HEK293 (cell line): Measurements from ENCODE around the gene GLB1L2.

ENCODE experiments used
- BCL6B ChIP-seq: fragments of 450-650 bp; formaldehyde crosslinking; IDR thresholded peaks from 2 replicates; pipeline ENCODE4 v1.5.1; 2017; ENCODE audit warnings: missing biosample characterization, missing genetic modification characterization
- CTCF ChIP-seq: fragments of 450-650 bp; formaldehyde crosslinking; IDR thresholded peaks from 2 replicates; pipeline ENCODE4 v1.5.1; 2016; ENCODE audit warnings: missing biosample characterization, missing genetic modification characterization
- OVOL3 ChIP-seq: fragments of 450-650 bp; formaldehyde crosslinking; IDR thresholded peaks from 2 replicates; pipeline ENCODE4 v1.5.1; 2016; ENCODE audit warnings: missing biosample characterization, missing genetic modification characterization
- PBX3 ChIP-seq: sonication (generic); formaldehyde crosslinking; IDR thresholded peaks from 2 replicates; pipeline ENCODE4 v1.8.1; 2022; ENCODE audit warnings: mild to moderate bottlenecking, moderate library complexity, missing genetic modification reagents
- REST ChIP-seq: fragments of 450-650 bp; formaldehyde crosslinking; IDR thresholded peaks from 2 replicates; pipeline ENCODE4 v1.5.1; 2016; ENCODE audit warnings: missing biosample characterization, missing genetic modification characterization
- YY1 ChIP-seq: fragments of 450-650 bp; formaldehyde crosslinking; IDR thresholded peaks from 2 replicates; pipeline ENCODE4 v1.5.1; 2018; ENCODE audit warnings: missing biosample characterization, missing genetic modification characterization
- ZBTB1 ChIP-seq: fragments of 450-650 bp; formaldehyde crosslinking; IDR thresholded peaks from 2 replicates; pipeline ENCODE4 v1.5.1; 2016; ENCODE audit warnings: missing biosample characterization, missing genetic modification characterization
- ZBTB17 ChIP-seq: fragments of 450-650 bp; formaldehyde crosslinking; IDR thresholded peaks from 2 replicates; pipeline ENCODE4 v1.5.1; 2016; ENCODE audit warnings: missing biosample characterization, missing genetic modification characterization
- ZBTB21 ChIP-seq: fragments of 450-650 bp; formaldehyde crosslinking; IDR thresholded peaks from 2 replicates; pipeline ENCODE4 v1.5.1; 2017; ENCODE audit warnings: missing biosample characterization, missing genetic modification characterization
- ZFP3 ChIP-seq: fragments of 450-650 bp; formaldehyde crosslinking; IDR thresholded peaks from 2 replicates; pipeline ENCODE4 v1.5.1; 2016; ENCODE audit warnings: low read depth, missing biosample characterization, missing genetic modification characterization
- ZNF112 ChIP-seq: fragments of 450-650 bp; formaldehyde crosslinking; IDR thresholded peaks from 2 replicates; pipeline ENCODE4 v1.5.0; 2017; ENCODE audit warnings: missing biosample characterization, missing genetic modification characterization
- ZNF155 ChIP-seq: fragments of 450-650 bp; formaldehyde crosslinking; IDR thresholded peaks from 2 replicates; pipeline ENCODE4 v1.5.1; 2016; ENCODE audit warnings: missing biosample characterization, missing genetic modification characterization
- ZNF324 ChIP-seq: fragments of 450-650 bp; formaldehyde crosslinking; IDR thresholded peaks from 2 replicates; pipeline ENCODE4 v1.5.1; 2016; ENCODE audit warnings: missing biosample characterization, missing genetic modification characterization
- ZNF768 ChIP-seq: fragments of 450-650 bp; formaldehyde crosslinking; IDR thresholded peaks from 2 replicates; pipeline ENCODE4 v1.5.1; 2018; ENCODE audit warnings: missing biosample characterization, mild to moderate bottlenecking, missing genetic modification characterization

GRCh38 chr11:134413043-134413825, 81.4 kb downstream of the GLB1L2 start:
- TF ChIP-seq ZNF768 (tag by site-specific recombination) = no peak
- no peak for TF ChIP-seq CTCF (tag by site-specific recombination)
- TF ChIP-seq YY1 (tag by site-specific recombination) = no peak
- TF ChIP-seq BCL6B (tag by site-specific recombination) = no peak
- no peak for TF ChIP-seq ZNF155 (tag by site-specific recombination)
- no peak for TF ChIP-seq ZBTB1 (tag by site-specific recombination)
- no peak for TF ChIP-seq PBX3 (CRISPR knock-in tag)
- TF ChIP-seq REST (tag by site-specific recombination) = no peak
- TF ChIP-seq ZNF324 (tag by site-specific recombination) = no peak
- no peak for TF ChIP-seq ZFP3 (tag by site-specific recombination)
- no peak for TF ChIP-seq OVOL3 (tag by site-specific recombination)
- TF ChIP-seq ZBTB17 (tag by site-specific recombination) = no peak
- no peak for TF ChIP-seq ZNF112 (tag by site-specific recombination)
- TF ChIP-seq ZBTB21 = no peak
